WTC11 (cell line): Measurements from ENCODE around the gene EXOC1L. TPM values are rescaled to one million over a fixed set of nuclear protein-coding genes. Genes with fewer than 3 reads are reported as not detected.
A peak's percentile ranks its signal among the peaks of the same experiment; 100 is the strongest.

Source experiments
- ATAC-seq: fragments of 200-7000 bp; cut with Tn5 transposase; 2 replicates; pipeline ENCODE4 v1.10.0; 2021; ENCODE audit warnings: mild to moderate bottlenecking, moderate library complexity
- Bru-seq: library from RNA; stranded (reverse); fragments of 400-500 nt; gene quantifications from one replicate; lab custom pipeline; 2021; lab: Mats Ljungman, UMichigan
- CTCF ChIA-PET: fragments of 300-600 bp; sonication (Branson Sonifier 250); formaldehyde crosslinking; loops from one replicate; lab custom pipeline; 2021; ENCODE audit warnings: antibody characterized with exemption; lab: Charles Lee
- POLR2A ChIA-PET: fragments of 350-600 bp; sonication (Branson Sonifier 250); formaldehyde crosslinking; loops from one replicate; lab custom pipeline; 2021; ENCODE audit warnings: antibody characterized with exemption; lab: Charles Lee
- DNase-seq: peaks from one replicate; pipeline ENCODE4 v3.0.0; 2021; ENCODE audit warnings: low spot score
- H3K27ac Mint-ChIP-seq: 2 replicates; pipeline ENCODE4 v1.8.0; 2021; ENCODE audit warnings: mixed read lengths
- H3K27me3 Mint-ChIP-seq: 2 replicates; pipeline ENCODE4 v1.8.0; 2021; ENCODE audit warnings: low read depth, mild to moderate bottlenecking, moderate library complexity, mixed read lengths
- H3K36me3 Mint-ChIP-seq: 2 replicates; pipeline ENCODE4 v1.8.0; 2021; ENCODE audit warnings: mixed read lengths
- H3K4me1 Mint-ChIP-seq: 2 replicates; pipeline ENCODE4 v1.8.0; 2022; ENCODE audit warnings: mixed read lengths
- H3K4me3 Mint-ChIP-seq: 2 replicates; pipeline ENCODE4 v1.8.0; 2021; ENCODE audit warnings: mild to moderate bottlenecking, moderate library complexity, mixed read lengths
- H3K9me3 Mint-ChIP-seq: 2 replicates; pipeline ENCODE4 v1.8.0; 2021; ENCODE audit warnings: mixed read lengths
- ESRRA ChIP-seq: sonication (generic); formaldehyde crosslinking; IDR thresholded peaks from 2 replicates; pipeline ENCODE4 v1.8.1; 2022; ENCODE audit warnings: mild to moderate bottlenecking, missing genetic modification reagents, borderline replicate concordance
- FOXJ3 ChIP-seq: sonication (generic); formaldehyde crosslinking; IDR thresholded peaks from 2 replicates; pipeline ENCODE4 v1.9.0; 2021; ENCODE audit warnings: missing genetic modification reagents, mild to moderate bottlenecking, borderline replicate concordance
- HMGA2 ChIP-seq: fragments of 250-450 bp; sonication (Bioruptor Pico); IDR thresholded peaks from 2 replicates; pipeline ENCODE4 v1.4.0; 2021; ENCODE audit warnings: mild to moderate bottlenecking, moderate library complexity
- MXD4 ChIP-seq: fragments of 250-450 bp; sonication (Bioruptor Pico); IDR thresholded peaks from 2 replicates; pipeline ENCODE4 v1.8.0; 2021; ENCODE audit warnings: mild to moderate bottlenecking, moderate library complexity, borderline replicate concordance
- SOX15 ChIP-seq: fragments of 250-450 bp; sonication (Bioruptor Pico); IDR thresholded peaks from 2 replicates; pipeline ENCODE4 v1.9.0; 2021; ENCODE audit warnings: mild to moderate bottlenecking
- TEAD1 ChIP-seq: sonication (generic); formaldehyde crosslinking; IDR thresholded peaks from 2 replicates; pipeline ENCODE4 v1.8.0; 2022; ENCODE audit warnings: mild to moderate bottlenecking, missing genetic modification reagents
- ZNF396 ChIP-seq: fragments of 250-450 bp; sonication (Bioruptor Pico); IDR thresholded peaks from 2 replicates; pipeline ENCODE4 v1.8.0; 2021; ENCODE audit warnings: mild to moderate bottlenecking, moderate library complexity, borderline replicate concordance
- long read RNA-seq, 3 experiments: library from RNA in 1 of 3; library from capped mRNA in 1 of 3; library from polyadenylated mRNA in 1 of 3; unstranded in 2 of 3; stranded (forward) in 1 of 3; transcript quantifications; one replicate each; pipeline ENCODE4 v2.0.0, GENCODE V29; 2021
- total RNA-seq: library from RNA; stranded (reverse); gene quantifications from 3 replicates; pipeline ENCODE4 v1.2.3, GENCODE V29; 2021
- TF ChIP-seq, protein P1 (sequence below): sonication (generic); formaldehyde crosslinking; IDR thresholded peaks from 2 replicates; pipeline ENCODE4 v1.8.0; 2022; ENCODE audit warnings: mild to moderate bottlenecking, missing genetic modification reagents
- TF ChIP-seq, protein P2 (sequence below): fragments of 250-450 bp; sonication (Bioruptor Pico); IDR thresholded peaks from 2 replicates; pipeline ENCODE4 v1.9.0; 2021; ENCODE audit warnings: mild to moderate bottlenecking
- TF ChIP-seq, protein P3 (sequence below): sonication (generic); formaldehyde crosslinking; IDR thresholded peaks from 2 replicates; pipeline ENCODE4 v1.8.0; 2022; ENCODE audit warnings: missing genetic modification reagents
- TF ChIP-seq, protein P4 (sequence below): sonication (generic); formaldehyde crosslinking; IDR thresholded peaks from 2 replicates; pipeline ENCODE4 v1.8.0; 2023; ENCODE audit warnings: missing genetic modification reagents
- TF ChIP-seq, protein P5 (sequence below): sonication (generic); formaldehyde crosslinking; IDR thresholded peaks from 2 replicates; pipeline ENCODE4 v1.8.0; 2022; ENCODE audit warnings: mild to moderate bottlenecking, missing genetic modification reagents
- TF ChIP-seq, protein P6 (sequence below): fragments of 250-450 bp; sonication (Bioruptor Pico); conservative IDR thresholded peaks from 2 replicates; pipeline ENCODE4 v1.9.0; 2021; ENCODE audit warnings: mild to moderate bottlenecking
- TF ChIP-seq, protein P7 (sequence below): sonication (generic); formaldehyde crosslinking; conservative IDR thresholded peaks from 2 replicates; pipeline ENCODE4 v1.8.1; 2022; ENCODE audit warnings: mild to moderate bottlenecking, missing genetic modification reagents
- TF ChIP-seq, protein P8 (sequence below): sonication (generic); formaldehyde crosslinking; IDR thresholded peaks from 2 replicates; pipeline ENCODE4 v1.8.1; 2022; ENCODE audit warnings: low read depth, mild to moderate bottlenecking, moderate library complexity, missing genetic modification reagents, borderline replicate concordance
- TF ChIP-seq, protein P9 (sequence below): sonication (generic); formaldehyde crosslinking; IDR thresholded peaks from 2 replicates; pipeline ENCODE4 v1.8.1; 2022; ENCODE audit warnings: missing genetic modification reagents, borderline replicate concordance

The EXOC1L gene, protein sequence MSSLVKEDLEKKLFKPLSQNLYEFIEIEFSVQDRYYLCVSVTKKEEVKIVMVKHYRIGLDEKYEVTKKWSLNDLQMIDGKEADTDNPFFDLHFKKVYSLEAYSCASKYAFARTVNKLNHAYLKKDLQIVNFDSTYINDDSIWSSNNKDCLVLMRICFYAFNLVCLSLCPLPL
- not detected in 3 replicates for total RNA-seq
- Bru-seq, nascent RNA = percentile 12 among the genes with signal in this experiment
- long read RNA-seq, experiment 1 = 0 reads
- long read RNA-seq, experiment 2 = 0 reads
- long read RNA-seq, experiment 3 = 0 reads

DNA sequence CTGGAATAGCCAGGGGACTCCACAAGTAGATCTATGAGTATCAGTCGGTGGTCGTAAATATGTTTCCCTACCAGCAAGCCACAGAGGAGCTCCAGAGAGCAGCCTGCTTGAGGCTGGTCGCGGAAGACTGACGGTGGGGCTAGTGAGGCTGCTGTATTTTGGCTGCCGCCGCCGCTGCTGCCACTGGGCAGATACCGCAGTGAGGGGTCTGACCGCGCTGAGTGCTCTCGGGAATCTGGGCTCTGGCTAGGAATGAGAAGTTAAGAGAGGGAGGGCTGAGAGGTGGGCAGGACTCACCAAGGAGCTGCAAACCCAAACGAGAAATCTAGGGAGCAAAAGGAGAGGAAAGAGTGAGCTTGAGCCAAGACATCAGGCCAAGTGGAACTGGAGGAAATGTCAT is at the start of gene EXOC1L:
Gene EXOC1L (plus strand): TSS at position 157 of the 400 bp plus-strand sequence. CDS start 237 bp downstream, at position 394.
- Mint-ChIP-seq H3K9me3 (peaks cover 5% of the 10 kb centered on the region; the same call in 1 of the 2 replicates), H3K4me1 (peaks cover 12% of the 10 kb centered on the region), H3K27ac (peak within 1 kb of the TSS; percentile 68)
- ATAC-seq = peak; percentile 100
- TF ChIP-seq, protein P1, sequence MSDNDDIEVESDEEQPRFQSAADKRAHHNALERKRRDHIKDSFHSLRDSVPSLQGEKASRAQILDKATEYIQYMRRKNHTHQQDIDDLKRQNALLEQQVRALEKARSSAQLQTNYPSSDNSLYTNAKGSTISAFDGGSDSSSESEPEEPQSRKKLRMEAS (CRISPR knock-in tag) = 0 out of 2 replicates have a peak, but pooled peaks have one; percentile 29
- TF ChIP-seq MXD4 (CRISPR knock-in tag) (no peak), TEAD1 (CRISPR knock-in tag) (peak; percentile 22; the same call in 1 of the 2 replicates), ESRRA (CRISPR knock-in tag) (no peak), SOX15 (CRISPR knock-in tag) (no peak)
- TF ChIP-seq, protein P2, sequence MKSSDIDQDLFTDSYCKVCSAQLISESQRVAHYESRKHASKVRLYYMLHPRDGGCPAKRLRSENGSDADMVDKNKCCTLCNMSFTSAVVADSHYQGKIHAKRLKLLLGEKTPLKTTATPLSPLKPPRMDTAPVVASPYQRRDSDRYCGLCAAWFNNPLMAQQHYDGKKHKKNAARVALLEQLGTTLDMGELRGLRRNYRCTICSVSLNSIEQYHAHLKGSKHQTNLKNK (CRISPR knock-in tag) = no peak
- TF ChIP-seq, all 79 proteins: peak for 2
- DNase-seq = peak; percentile 84
- POLR2A ChIA-PET = interaction anchor here (0.8 kb wide), 2 partner anchors 183 to 424 kb away, joined by 3 read pairs; partner anchors contain the start of gene TMEM165
- Mint-ChIP-seq H3K4me3 (peak within 1 kb of the TSS; percentile 58), H3K27me3 (no peaks in the 10 kb centered on the region), H3K36me3 (no peaks in the 10 kb centered on the region)
- CTCF ChIA-PET = interaction anchor here (0.9 to 1.7 kb wide), 6 partner anchors 8 to 273 kb away, joined by 3 to 7 read pairs (median 4); partner anchors contain the start of gene CLOCK

DNA sequence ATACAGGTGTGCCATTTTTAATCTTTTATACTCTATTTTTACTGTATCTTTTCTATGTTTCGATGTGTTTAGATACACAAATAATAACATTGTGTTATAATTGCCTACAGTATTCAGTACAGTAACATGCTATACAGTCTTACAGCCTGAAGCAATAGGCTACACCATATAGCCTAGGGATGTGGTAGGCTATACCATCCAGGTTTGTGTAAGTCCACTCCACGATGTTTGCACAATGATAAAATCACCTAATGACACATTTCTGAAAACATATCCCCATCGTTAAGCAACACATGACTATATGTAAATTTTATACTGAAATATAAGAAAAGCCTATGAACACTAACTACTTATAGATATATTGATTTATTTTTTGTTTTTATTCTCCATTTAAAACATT is 48.9 kb upstream of the EXOC1L start:
- peaks cover 33% of the 10 kb centered on the region for H3K4me1 Mint-ChIP-seq
- no peaks in the 10 kb centered on the region for H3K36me3 Mint-ChIP-seq
- DNase-seq (no peak), ATAC-seq (no peak)
- H3K4me3 Mint-ChIP-seq = no peak overlapping the region
- H3K9me3 Mint-ChIP-seq = 0 out of 2 replicates have a peak, but pooled peaks cover 3% of the 10 kb centered on the region
- ChIA-PET CTCF (no interaction called here), POLR2A (no interaction called here)
- no peak overlapping the region for H3K27ac Mint-ChIP-seq
- no peaks in the 10 kb centered on the region for H3K27me3 Mint-ChIP-seq
- TF ChIP-seq, protein P3, sequence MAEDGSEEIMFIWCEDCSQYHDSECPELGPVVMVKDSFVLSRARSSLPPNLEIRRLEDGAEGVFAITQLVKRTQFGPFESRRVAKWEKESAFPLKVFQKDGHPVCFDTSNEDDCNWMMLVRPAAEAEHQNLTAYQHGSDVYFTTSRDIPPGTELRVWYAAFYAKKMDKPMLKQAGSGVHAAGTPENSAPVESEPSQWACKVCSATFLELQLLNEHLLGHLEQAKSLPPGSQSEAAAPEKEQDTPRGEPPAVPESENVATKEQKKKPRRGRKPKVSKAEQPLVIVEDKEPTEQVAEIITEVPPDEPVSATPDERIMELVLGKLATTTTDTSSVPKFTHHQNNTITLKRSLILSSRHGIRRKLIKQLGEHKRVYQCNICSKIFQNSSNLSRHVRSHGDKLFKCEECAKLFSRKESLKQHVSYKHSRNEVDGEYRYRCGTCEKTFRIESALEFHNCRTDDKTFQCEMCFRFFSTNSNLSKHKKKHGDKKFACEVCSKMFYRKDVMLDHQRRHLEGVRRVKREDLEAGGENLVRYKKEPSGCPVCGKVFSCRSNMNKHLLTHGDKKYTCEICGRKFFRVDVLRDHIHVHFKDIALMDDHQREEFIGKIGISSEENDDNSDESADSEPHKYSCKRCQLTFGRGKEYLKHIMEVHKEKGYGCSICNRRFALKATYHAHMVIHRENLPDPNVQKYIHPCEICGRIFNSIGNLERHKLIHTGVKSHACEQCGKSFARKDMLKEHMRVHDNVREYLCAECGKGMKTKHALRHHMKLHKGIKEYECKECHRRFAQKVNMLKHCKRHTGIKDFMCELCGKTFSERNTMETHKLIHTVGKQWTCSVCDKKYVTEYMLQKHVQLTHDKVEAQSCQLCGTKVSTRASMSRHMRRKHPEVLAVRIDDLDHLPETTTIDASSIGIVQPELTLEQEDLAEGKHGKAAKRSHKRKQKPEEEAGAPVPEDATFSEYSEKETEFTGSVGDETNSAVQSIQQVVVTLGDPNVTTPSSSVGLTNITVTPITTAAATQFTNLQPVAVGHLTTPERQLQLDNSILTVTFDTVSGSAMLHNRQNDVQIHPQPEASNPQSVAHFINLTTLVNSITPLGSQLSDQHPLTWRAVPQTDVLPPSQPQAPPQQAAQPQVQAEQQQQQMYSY (CRISPR knock-in tag) = no peak

DNA sequence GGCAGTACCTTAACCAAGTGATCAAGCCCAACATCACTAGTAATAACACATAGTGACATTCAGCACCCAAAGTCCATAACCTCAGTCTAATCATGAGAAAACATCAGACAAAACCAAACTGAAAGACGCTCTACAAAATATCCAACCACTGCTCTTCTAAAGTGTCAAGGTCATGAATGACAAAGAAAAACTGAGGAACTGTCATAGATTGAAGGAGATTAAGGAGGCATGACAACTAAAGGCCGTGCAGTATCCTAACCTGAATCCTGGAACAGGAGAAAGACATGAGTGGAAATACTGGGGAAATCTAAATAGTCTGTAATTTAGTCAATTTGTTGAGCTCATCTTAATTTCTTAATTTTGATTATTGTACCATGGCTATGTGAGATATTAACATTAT is 38.2 kb upstream of the EXOC1L start:
- Mint-ChIP-seq H3K4me1 (no peaks in the 10 kb centered on the region), H3K36me3 (no peaks in the 10 kb centered on the region), H3K9me3 (0 out of 2 replicates have a peak, but pooled peaks cover 4% of the 10 kb centered on the region), H3K27ac (no peak overlapping the region), H3K4me3 (no peak overlapping the region), H3K27me3 (no peaks in the 10 kb centered on the region; the same call in 1 of the 2 replicates)
- no peak for ATAC-seq
- ChIA-PET CTCF (no interaction called here), POLR2A (no interaction called here)
- no peak for DNase-seq
- TF ChIP-seq ZNF396 = no peak
- TF ChIP-seq, protein P4, sequence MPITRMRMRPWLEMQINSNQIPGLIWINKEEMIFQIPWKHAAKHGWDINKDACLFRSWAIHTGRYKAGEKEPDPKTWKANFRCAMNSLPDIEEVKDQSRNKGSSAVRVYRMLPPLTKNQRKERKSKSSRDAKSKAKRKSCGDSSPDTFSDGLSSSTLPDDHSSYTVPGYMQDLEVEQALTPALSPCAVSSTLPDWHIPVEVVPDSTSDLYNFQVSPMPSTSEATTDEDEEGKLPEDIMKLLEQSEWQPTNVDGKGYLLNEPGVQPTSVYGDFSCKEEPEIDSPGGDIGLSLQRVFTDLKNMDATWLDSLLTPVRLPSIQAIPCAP (CRISPR knock-in tag) = no peak
- no peak for TF ChIP-seq MXD4 (CRISPR knock-in tag)
- no peak for TF ChIP-seq FOXJ3 (CRISPR knock-in tag)
- TF ChIP-seq, protein P5, sequence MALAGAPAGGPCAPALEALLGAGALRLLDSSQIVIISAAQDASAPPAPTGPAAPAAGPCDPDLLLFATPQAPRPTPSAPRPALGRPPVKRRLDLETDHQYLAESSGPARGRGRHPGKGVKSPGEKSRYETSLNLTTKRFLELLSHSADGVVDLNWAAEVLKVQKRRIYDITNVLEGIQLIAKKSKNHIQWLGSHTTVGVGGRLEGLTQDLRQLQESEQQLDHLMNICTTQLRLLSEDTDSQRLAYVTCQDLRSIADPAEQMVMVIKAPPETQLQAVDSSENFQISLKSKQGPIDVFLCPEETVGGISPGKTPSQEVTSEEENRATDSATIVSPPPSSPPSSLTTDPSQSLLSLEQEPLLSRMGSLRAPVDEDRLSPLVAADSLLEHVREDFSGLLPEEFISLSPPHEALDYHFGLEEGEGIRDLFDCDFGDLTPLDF = no peak
- TF ChIP-seq, protein P6, sequence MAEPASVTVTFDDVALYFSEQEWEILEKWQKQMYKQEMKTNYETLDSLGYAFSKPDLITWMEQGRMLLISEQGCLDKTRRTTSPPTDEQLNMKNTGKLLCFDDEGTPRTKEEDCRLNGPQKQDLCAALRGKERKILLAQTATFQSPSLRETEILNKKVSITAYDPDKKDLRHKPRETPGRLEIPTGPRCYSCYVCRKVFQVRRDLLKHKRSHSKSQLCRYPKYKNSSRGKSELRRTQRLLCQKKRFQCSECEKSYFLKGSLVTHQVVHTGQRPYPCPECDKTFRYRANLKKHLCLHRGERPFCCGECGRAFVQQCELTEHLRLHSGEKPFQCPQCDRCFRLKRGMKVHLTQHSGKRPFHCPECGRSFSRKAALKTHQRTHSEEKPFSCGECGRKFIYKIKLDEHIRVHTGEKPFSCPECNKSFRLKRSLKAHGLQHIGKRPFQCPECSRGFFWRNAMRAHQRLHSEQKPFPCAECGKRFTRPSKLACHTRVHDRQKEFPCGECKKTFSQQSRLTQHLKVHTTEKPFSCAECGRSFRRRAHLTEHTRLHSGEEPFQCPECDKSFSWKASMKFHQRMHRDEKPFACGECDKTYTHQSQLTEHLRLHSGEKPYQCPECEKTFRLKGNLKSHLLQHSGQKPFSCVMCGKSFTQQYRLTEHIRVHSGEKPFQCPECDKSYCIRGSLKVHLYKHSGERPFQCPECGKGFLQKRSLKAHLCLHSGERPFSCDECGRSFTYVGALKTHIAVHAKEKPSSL = no peak
- TF ChIP-seq, protein P7, sequence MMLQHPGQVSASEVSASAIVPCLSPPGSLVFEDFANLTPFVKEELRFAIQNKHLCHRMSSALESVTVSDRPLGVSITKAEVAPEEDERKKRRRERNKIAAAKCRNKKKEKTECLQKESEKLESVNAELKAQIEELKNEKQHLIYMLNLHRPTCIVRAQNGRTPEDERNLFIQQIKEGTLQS (CRISPR knock-in tag) = no peak
- TF ChIP-seq, protein P8, sequence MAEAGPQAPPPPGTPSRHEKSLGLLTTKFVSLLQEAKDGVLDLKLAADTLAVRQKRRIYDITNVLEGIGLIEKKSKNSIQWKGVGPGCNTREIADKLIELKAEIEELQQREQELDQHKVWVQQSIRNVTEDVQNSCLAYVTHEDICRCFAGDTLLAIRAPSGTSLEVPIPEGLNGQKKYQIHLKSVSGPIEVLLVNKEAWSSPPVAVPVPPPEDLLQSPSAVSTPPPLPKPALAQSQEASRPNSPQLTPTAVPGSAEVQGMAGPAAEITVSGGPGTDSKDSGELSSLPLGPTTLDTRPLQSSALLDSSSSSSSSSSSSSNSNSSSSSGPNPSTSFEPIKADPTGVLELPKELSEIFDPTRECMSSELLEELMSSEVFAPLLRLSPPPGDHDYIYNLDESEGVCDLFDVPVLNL (CRISPR knock-in tag) = no peak
- TF ChIP-seq HMGA2 = no peak
- TF ChIP-seq, protein P9, sequence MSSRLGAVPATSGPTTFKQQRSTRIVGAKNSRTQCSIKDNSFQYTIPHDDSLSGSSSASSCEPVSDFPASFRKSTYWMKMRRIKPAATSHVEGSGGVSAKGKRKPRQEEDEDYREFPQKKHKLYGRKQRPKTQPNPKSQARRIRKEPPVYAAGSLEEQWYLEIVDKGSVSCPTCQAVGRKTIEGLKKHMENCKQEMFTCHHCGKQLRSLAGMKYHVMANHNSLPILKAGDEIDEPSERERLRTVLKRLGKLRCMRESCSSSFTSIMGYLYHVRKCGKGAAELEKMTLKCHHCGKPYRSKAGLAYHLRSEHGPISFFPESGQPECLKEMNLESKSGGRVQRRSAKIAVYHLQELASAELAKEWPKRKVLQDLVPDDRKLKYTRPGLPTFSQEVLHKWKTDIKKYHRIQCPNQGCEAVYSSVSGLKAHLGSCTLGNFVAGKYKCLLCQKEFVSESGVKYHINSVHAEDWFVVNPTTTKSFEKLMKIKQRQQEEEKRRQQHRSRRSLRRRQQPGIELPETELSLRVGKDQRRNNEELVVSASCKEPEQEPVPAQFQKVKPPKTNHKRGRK (CRISPR knock-in tag) = no peak
